HepG2 (cell line): ENCODE measurements around the gene ADGRB2. TPM values are rescaled to one million over a fixed set of nuclear protein-coding genes. Genes with fewer than 3 reads are reported as not detected.

ENCODE experiments used
- ATAC-seq: fragments of 200-7000 bp; cut with Tn5 transposase; 3 replicates; pipeline ENCODE4 v1.9.1; 2020; ENCODE audit warnings: mild to moderate bottlenecking, moderate library complexity
- BruUV-seq: library from RNA; stranded (reverse); fragments of 400-500 nt; replicated peaks from 2 replicates; lab custom pipeline; 2021; lab: Mats Ljungman, UMichigan
- CTCF ChIA-PET: fragments of 300-600 bp; formaldehyde crosslinking; extraction: SDS; loops from one replicate; lab custom pipeline; 2021; ENCODE audit warnings: low total read pairs, inconsistent platforms, low intra/inter-chr PET ratio; lab: Yijun Ruan, JAX
- POLR2A ChIA-PET: fragments of 350-600 bp; sonication (Branson Sonifier 250); formaldehyde crosslinking; loops from one replicate; lab custom pipeline; 2020; ENCODE audit warnings: antibody characterized with exemption, inconsistent platforms; lab: Yijun Ruan, JAX
- DNase-seq: peaks from one replicate; pipeline ENCODE4 v3.0.0-alpha.2; 2015; ENCODE audit warnings: low spot score
- FAIRE-seq: peaks from 3 replicates; lab custom pipeline; 2011; peaks lifted over from hg19 to GRCh38; lab: Jason Lieb, UNC
- H2AFZ ChIP-seq: one replicate; pipeline ENCODE4 v1.6.1; 2011; ENCODE audit warnings: low read length, inconsistent platforms
- H3K27ac ChIP-seq: fragments of 300-600 bp; 3 replicates; pipeline ENCODE4 v1.8.0; 2011; ENCODE audit warnings: mixed run types, mild to moderate bottlenecking, mixed read lengths, low read length, inconsistent platforms; ENCODE audit not compliant: insufficient read depth; ENCODE audit errors: extremely low read length
- H3K27me3 ChIP-seq, 2 experiments: fragments of 200-600 bp in 1 of 2; 2 replicates in 1 of 2; 3 replicates in 1 of 2; pipeline versions ENCODE4 v1.6.0 to v1.8.0; 2011; ENCODE audit warnings: low read length in 2 of 2, mild to moderate bottlenecking in 2 of 2, moderate library complexity in 2 of 2, inconsistent platforms in 1 of 2; ENCODE audit not compliant: insufficient read depth in 2 of 2, control insufficient read depth in 1 of 2
- H3K36me3 ChIP-seq, 2 experiments: fragments of 200-600 bp in 1 of 2; replicated peaks in 1 of 2; 2 replicates in 1 of 2; 3 replicates in 1 of 2; pipeline versions ENCODE4 v1.5.1 to v1.8.0; 2011; ENCODE audit warnings: low read length in 2 of 2, inconsistent platforms in 1 of 2; ENCODE audit not compliant: insufficient read depth in 2 of 2, control insufficient read depth in 1 of 2
- H3K4me1 ChIP-seq: 2 replicates; pipeline ENCODE4 v1.5.1; 2012; ENCODE audit warnings: low read length, inconsistent platforms; ENCODE audit not compliant: insufficient read depth
- H3K4me2 ChIP-seq: 2 replicates; pipeline ENCODE4 v1.6.0; 2011; ENCODE audit warnings: low read depth, low read length, inconsistent platforms
- H3K4me3 ChIP-seq, 3 experiments: fragments of 200-600 bp in 1 of 3; sonication (generic), shearing (Covaris generic) in 1 of 3; replicated peaks in 1 of 3; 2 replicates each; pipeline ENCODE4 v1.5.1; 2011 to 2016; ENCODE audit warnings: low read length in 3 of 3, inconsistent platforms in 2 of 3, low read depth in 2 of 3, mild to moderate bottlenecking in 2 of 3, control low read depth in 1 of 3, mixed read lengths in 1 of 3; ENCODE audit not compliant: insufficient read depth in 1 of 3
- H3K79me2 ChIP-seq: one replicate; pipeline ENCODE4 v1.6.1; 2011; ENCODE audit warnings: low read length, inconsistent platforms; ENCODE audit not compliant: insufficient read depth
- H3K9ac ChIP-seq: 2 replicates; pipeline ENCODE4 v1.6.0; 2011; ENCODE audit warnings: mild to moderate bottlenecking, low read depth, low read length, inconsistent platforms; ENCODE audit not compliant: insufficient read depth
- H3K9me3 ChIP-seq: 2 replicates; pipeline ENCODE4 v1.5.1; 2012; ENCODE audit warnings: mild to moderate bottlenecking, low read length
- H4K20me1 ChIP-seq: 2 replicates; pipeline ENCODE4 v1.6.0; 2011; ENCODE audit warnings: inconsistent platforms, mild to moderate bottlenecking, low read length, moderate library complexity; ENCODE audit not compliant: insufficient read depth
- CC2D1A ChIP-seq: sonication (generic); formaldehyde crosslinking; IDR thresholded peaks from 2 replicates; pipeline ENCODE4 v1.8.1; 2023; ENCODE audit warnings: mild to moderate bottlenecking, missing genetic modification reagents
- FOXC1 ChIP-seq: sonication (generic); formaldehyde crosslinking; IDR thresholded peaks from 2 replicates; pipeline ENCODE4 v1.8.0; 2022; ENCODE audit warnings: mild to moderate bottlenecking, missing genetic modification reagents, borderline replicate concordance
- HNRNPK ChIP-seq: fragments of 200-400 bp; formaldehyde crosslinking; IDR thresholded peaks from 2 replicates; pipeline ENCODE4 v1.6.1; 2018; ENCODE audit warnings: low read length, low read depth, moderate library complexity, mild to moderate bottlenecking; ENCODE audit not compliant: poor library complexity, severe bottlenecking
- HOMEZ ChIP-seq: IDR thresholded peaks from 2 replicates; pipeline ENCODE4 v1.6.1; 2016; ENCODE audit warnings: low read depth
- IKZF1 ChIP-seq: fragments of 450-650 bp; IDR thresholded peaks from 2 replicates; pipeline ENCODE4 v1.7.1; 2016
- IKZF4 ChIP-seq: sonication (generic); formaldehyde crosslinking; IDR thresholded peaks from 2 replicates; pipeline ENCODE4 v1.5.1; 2020; ENCODE audit warnings: borderline replicate concordance, mild to moderate bottlenecking, low read depth, missing genetic modification reagents; ENCODE audit errors: not compliant biosample characterization
- KLF6 ChIP-seq: IDR thresholded peaks from 2 replicates; pipeline ENCODE4 v1.8.0; 2016; ENCODE audit warnings: missing biosample characterization, missing genetic modification reagents
- MEIS1 ChIP-seq: sonication (generic); formaldehyde crosslinking; IDR thresholded peaks from 2 replicates; pipeline ENCODE4 v1.9.0; 2021; ENCODE audit warnings: mild to moderate bottlenecking, missing genetic modification reagents, moderate library complexity, borderline replicate concordance
- POLR2AphosphoS2 ChIP-seq: IDR thresholded peaks from 2 replicates; pipeline ENCODE4 v1.6.1; 2011; ENCODE audit warnings: low read depth, low read length, improper control_type of control experiment
- RCOR2 ChIP-seq: IDR thresholded peaks from 2 replicates; pipeline ENCODE4 v1.6.1; 2016; ENCODE audit warnings: missing biosample characterization, missing genetic modification reagents
- TBX2 ChIP-seq: sonication (generic); formaldehyde crosslinking; IDR thresholded peaks from 2 replicates; pipeline ENCODE4 v1.5.0; 2020; ENCODE audit warnings: missing genetic modification reagents, mild to moderate bottlenecking, borderline replicate concordance
- TIGD3 ChIP-seq: sonication (generic); formaldehyde crosslinking; IDR thresholded peaks from 2 replicates; pipeline ENCODE4 v1.5.1; 2020; ENCODE audit warnings: mild to moderate bottlenecking, missing genetic modification reagents, borderline replicate concordance
- ZBTB39 ChIP-seq: sonication (generic); formaldehyde crosslinking; IDR thresholded peaks from 2 replicates; pipeline ENCODE4 v1.5.0; 2020; ENCODE audit warnings: missing genetic modification reagents
- ZFP90 ChIP-seq: sonication (generic); formaldehyde crosslinking; IDR thresholded peaks from 2 replicates; pipeline ENCODE4 v1.8.0; 2022; ENCODE audit warnings: missing genetic modification reagents, mild to moderate bottlenecking, inconsistent platforms, borderline replicate concordance
- ZNF180 ChIP-seq: sonication (generic); formaldehyde crosslinking; IDR thresholded peaks from 2 replicates; pipeline ENCODE4 v1.4.0; 2020; ENCODE audit warnings: low read depth, missing genetic modification reagents, borderline replicate concordance
- ZNF367 ChIP-seq: sonication (generic); formaldehyde crosslinking; IDR thresholded peaks from 2 replicates; pipeline ENCODE4 v1.4.0; 2020; ENCODE audit warnings: missing genetic modification reagents, borderline replicate concordance
- ZNF572 ChIP-seq: sonication (generic); formaldehyde crosslinking; IDR thresholded peaks from 2 replicates; pipeline ENCODE4 v1.5.1; 2020; ENCODE audit warnings: mild to moderate bottlenecking, missing genetic modification reagents
- ZSCAN30 ChIP-seq: sonication (generic); formaldehyde crosslinking; IDR thresholded peaks from 2 replicates; pipeline ENCODE4 v1.5.0; 2020; ENCODE audit warnings: mild to moderate bottlenecking, missing genetic modification reagents
- WGBS: methylation state at CpG from one replicate; pipeline ENCODE4 v1.1.6; 2017; ENCODE audit warnings: low lambda C conversion rate; 5-methylcytosine and 5-hydroxymethylcytosine counted together
- in situ Hi-C: cut with HindIII; loops from 2 replicates; pipeline ENCODE4 v1.10.0; 2017; ENCODE audit warnings: low pct_unique_long_range_greater_than_20kb; ENCODE audit not compliant: extremely low pct_ligation_motif_present
- intact Hi-C: fragments of 100-400 bp; cut with micrococcal nuclease; formaldehyde crosslinking; loops from one replicate; pipeline ENCODE4 v1.10.0; 2022; ENCODE audit not compliant: unreplicated experiment
- polyA plus RNA-seq, 8 experiments: library from polyadenylated mRNA; depleted of rRNA in 3 of 8; stranded (reverse) in 7 of 8; unstranded in 1 of 8; fragments of >200 nt; fragmentation: Illumina TruSeq in 4 of 8; extraction: Trizol in 4 of 8; gene quantifications; 2 replicates each; pipeline versions ENCODE4 v1.2.1 to v1.2.3, GENCODE V29; 2011 to 2016; ENCODE audit warnings: low read depth in 4 of 8, missing spikeins in 1 of 8, mixed read lengths in 1 of 8; ENCODE audit not compliant: insufficient read depth in 1 of 8
- total RNA-seq, 5 experiments: library from RNA; depleted of rRNA; stranded (reverse); fragments of >200 nt; fragmentation: Illumina TruSeq; extraction: Trizol; gene quantifications; 2 replicates each; pipeline ENCODE4 v1.2.3, GENCODE V29; 2016; ENCODE audit warnings: low read depth in 1 of 5

The ADGRB2 gene
- total and polyA plus RNA-seq, 2 of the 13 experiments (the other 11 are each of a cell fraction or from before 2014, with no cell fraction given): 0.03 to 0.09 TPM

- no peak for ATAC-seq
- TF ChIP-seq IKZF1 (no peak), ZBTB39 (no peak), HNRNPK (no peak), POLR2AphosphoS2 (no peak), MEIS1 (no peak), ZFP90 (CRISPR knock-in tag) (no peak), ZNF367 (CRISPR knock-in tag) (no peak), ZNF180 (CRISPR knock-in tag) (no peak), IKZF4 (CRISPR knock-in tag) (no peak), TBX2 (no peak), CC2D1A (CRISPR knock-in tag) (no peak), ZSCAN30 (CRISPR knock-in tag) (no peak), KLF6 (CRISPR knock-in tag) (no peak), RCOR2 (no peak), HOMEZ (CRISPR knock-in tag) (no peak), FOXC1 (CRISPR knock-in tag) (no peak), ZNF572 (no peak), TIGD3 (CRISPR knock-in tag) (no peak)
- POLR2A ChIA-PET: no interaction called here
- Histone ChIP-seq H3K9ac (no peak overlapping the region), H4K20me1 (no peaks in the 10 kb centered on the region), H3K36me3 (no peaks in the 10 kb centered on the region), H3K4me3 (no peak overlapping the region), H3K4me1 (peaks cover 22% of the 10 kb centered on the region), H3K79me2 (no peaks in the 10 kb centered on the region), H3K27me3 (peaks cover 3 to 19% of the 10 kb centered on the region in 2 experiments; a peak in 3 of 5 replicates), H3K4me2 (no peak overlapping the region), H3K27ac (no peak overlapping the region), H3K9me3 (no peaks in the 10 kb centered on the region), H2AFZ (no peak overlapping the region)
- intact Hi-C loops (no loop called here), in situ Hi-C loops (no loop called here)
- BruUV-seq: no TSS peak
- WGBS: 24% methylated on average over 9 of the region's 13 CpGs
- DNase-seq: no peak
- CTCF ChIA-PET: no interaction called here
- FAIRE-seq: no peak
Observed at GRCh38 chr1:31791131-31791858, 27.2 kb upstream of the ADGRB2 start.
